HG03439 (cell line): ENCODE data around the gene SKIDA1.
A peak's percentile ranks its signal among the peaks of the same experiment; 100 is the strongest.

Source experiments
- ATAC-seq: cut with Tn5 transposase; IDR thresholded peaks from one replicate; pipeline ENCODE4 v1.9.1; 2021; ENCODE audit warnings: mild to moderate bottlenecking, moderate library complexity; ENCODE audit not compliant: unreplicated experiment

SKIDA1 gene

DNA sequence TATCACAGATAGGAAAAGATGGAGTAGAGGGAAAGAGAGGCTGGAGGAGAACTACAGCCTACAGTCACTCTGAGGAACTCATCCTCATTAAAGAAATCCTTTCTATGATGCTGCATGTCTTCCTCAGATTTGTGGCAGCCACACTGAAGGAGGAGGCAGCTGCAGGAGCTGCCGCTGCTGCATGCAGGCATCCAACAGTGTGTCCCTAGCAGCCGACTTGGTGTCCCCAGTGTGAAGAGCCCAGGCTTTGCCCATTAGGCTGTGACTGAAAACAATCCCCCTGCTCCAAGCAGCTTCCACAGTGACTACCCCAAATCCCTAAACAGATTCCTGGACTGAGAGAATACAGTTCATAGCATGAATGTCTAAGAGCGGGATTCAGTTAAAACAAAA lies 23.1 kb downstream of the SKIDA1 start:
- no peak for ATAC-seq

DNA sequence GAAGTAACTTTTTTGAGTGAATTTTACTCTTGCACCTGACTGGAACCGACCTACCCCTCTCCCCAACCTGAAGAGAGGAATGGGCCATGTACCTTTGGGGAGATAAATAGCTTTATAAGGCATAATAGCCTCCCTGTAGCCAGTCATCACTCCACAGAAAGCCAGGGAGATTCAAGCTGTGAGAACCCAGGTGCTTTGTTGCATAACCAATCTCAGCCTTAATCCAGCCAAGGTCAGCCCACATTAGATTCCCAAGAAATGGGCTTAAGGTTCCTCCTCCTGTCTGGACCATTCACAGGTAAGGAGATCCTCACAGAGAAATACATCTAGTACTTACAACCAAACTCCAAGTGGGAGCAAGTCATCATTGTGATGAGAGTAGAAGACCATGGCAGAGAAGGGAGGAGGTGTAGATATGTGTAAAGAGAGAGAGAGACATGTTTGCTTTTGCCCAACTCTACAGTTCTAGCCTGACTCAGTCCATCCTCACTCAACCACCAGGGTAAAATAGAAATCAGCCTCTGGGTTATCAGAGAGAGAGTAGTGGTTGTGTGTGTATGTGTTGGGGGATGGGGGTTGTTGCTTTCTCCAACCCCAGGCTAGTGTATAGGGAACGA lies 23.6 kb downstream of the SKIDA1 start:
- no peak for ATAC-seq

DNA sequence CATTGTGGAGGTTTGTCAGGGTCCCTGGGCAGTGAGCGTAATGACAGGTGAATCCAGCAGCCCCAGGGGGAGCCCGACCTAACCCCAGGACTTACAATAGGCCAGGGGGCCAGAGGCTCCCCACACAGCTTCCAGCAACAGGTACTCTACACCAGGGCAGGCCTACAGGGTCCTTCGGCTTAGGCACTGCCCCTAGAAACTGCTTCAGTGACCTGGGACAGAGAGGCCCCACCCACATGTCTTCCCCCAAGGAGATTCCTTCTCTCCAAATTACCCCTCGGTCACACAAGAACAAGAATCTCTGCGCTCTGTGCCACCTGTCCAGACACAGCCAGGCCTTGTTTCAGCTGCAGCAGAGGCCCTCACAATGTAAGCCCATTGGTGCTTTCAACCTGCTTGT lies 24.4 kb downstream of the SKIDA1 start:
- ATAC-seq = no peak

DNA sequence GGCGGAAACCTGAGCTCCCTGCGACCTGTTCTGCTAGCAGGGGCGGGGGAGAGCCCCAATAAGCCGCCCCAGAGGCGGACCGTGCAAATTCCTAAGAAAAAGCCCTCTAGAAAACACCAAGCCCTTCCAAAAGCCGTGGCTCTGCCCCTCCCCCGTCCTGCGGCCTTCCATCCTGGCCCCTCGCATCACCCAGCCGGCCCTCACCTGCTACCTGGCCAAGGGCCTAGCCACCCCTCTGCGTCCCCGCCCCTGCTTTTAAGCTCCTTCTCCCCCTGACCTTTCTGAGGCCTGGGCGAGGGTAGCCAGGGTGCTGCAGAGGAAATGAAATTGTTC lies 24.9 kb downstream of the SKIDA1 start:
- ATAC-seq = no peak

DNA sequence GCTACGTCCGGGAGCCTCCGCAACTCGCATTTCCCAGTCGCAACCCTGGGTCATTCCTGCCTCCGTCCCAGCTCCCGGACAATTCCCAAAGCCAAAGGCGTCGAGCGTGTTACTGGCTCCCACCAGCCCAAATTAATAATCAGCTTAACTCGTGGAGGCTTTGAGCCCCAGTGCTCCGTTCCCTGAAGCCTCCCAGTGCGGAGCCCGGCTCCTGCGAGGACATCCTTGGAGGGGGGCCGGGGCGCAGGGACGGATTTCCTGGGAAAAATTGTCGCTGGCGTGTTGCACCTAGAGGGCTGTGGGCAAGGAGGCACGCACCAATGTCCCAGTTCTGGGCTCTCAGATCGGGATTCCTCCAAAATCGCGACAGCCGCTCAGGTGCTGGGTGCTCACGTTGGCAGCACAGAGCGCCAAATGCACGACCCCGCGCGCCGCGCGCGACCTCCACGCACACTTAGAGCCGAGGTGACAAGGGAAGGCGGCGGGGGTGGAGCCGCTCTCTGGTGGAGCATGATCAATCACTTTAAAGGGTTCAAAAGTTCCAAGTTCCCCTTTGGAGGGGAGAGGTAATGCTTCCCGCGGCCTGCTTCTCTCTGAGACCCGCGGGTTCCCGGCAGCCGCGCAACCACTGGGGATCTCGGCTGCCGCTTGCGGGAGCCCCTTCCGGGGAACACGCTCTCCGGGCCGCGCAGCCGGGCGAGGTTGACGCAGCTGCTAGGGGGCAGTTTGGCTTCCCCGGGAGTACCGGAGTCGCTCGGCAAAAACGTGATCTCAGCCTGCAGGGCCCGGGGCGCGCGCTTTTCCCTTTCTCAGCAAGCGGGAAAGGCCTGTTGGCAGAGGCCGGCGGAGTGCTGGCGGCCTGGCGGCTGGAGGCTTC lies 25.5 kb downstream of the SKIDA1 start:
- no peak for ATAC-seq

DNA sequence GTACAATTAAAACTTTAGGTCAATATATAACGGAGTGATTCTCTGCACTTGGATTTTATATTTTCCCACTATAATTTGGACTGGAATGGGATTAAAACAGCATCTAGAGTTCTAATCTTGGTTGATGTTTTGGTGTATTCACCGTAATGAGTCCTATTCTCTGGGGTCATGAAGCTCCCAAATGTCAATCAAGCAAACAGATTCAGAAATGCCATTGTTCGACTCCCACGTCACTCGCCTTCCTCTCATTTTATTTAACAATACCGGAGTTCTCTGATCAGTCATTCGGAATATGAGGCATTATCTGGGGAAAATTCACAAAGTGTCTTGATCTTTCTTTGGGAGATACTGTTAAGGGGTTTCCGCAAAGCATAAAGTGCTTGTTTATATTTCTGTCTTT lies 26.5 kb downstream of the SKIDA1 start:
- no peak for ATAC-seq

DNA sequence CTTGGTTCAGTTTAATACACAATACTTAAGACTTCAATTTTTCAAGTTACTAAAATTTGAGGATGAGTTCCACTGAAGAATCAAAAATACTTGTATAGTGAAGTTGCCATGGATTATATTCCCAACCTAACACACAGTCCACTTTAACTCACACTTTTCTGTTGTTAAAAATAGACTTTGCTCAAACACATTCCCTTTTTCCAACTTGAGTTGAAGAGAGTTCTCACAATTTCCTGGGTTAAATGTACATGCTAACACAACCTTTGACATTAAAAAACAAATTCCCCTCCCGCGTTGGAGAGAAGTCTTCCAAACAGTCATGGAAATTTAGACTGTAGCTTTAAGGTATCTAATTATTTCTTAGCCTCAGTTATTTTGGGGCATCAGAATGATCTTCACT lies 27.1 kb downstream of the SKIDA1 start:
- no peak for ATAC-seq

DNA sequence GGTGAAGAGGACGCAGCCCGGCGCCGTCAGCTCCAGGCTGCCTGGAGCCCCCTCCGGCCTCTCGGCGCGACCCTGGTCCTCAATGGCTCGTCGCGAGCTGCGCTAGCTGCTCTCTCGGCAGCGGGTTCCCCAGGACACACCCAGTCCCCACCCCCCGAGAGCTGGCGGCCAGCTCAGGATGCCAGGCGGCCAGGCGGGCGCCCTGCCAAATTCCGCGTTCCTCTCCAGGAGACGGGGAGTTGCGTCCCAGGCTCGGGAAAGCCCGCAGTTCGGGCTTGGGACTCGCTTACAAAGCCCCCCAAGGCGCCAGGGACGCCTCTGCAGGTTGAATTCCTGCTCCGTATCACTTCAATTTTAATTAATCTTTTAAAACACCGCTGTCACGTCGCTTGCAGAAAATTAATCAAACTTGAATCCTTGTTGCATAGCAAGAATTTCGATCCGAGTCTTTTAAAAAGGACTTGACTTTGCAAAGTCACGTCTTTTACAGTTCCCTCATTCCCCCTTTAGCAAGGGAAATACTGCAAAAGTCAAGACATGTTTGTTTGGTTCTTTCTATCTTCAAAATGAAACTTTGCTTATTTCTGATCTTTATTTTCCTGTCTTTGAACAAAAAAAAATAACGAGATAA lies 28.2 kb downstream of the SKIDA1 start:
- ATAC-seq = no peak

DNA sequence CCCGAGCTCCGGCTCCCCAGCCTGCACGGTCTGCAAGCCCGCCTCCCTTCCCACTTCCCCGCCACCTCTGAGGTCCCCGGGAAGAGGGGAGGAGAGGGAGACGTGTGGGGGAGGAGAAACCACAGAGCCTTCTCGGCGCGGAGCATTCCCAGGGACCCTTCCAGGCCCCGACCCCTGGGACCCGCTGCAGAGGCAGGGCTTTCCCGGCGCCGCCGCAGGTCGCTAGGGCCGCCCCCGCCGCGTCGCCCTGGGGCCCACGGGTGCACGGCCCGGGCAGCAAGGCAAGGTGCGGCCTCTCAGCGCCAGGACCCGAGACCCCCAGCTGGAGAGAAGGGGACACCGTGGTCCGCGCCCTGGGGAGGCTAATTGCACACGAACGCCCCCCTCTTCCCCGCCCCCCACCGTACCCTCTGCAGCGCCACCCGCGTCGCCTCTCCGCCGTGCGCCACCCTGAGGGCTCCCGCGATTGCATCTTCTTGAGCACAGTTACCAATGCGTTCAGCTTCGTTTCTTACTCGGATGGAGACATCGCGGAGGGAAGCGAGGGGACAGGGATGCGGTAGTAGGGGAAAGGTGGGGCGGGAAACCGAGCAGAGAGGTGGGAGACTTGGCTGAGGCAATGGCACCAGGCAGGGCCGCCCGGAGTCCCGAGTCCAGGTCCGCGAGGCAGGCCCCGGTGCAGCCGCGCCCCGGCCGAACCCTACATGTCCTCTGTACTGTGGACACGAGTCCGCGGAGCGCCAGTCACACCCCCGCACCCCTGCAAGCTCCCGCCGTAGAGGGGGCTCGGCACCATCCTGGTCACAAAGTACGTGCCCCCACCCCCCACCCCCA lies 28.9 kb downstream of the SKIDA1 start:
- ATAC-seq = peak; percentile 45

DNA sequence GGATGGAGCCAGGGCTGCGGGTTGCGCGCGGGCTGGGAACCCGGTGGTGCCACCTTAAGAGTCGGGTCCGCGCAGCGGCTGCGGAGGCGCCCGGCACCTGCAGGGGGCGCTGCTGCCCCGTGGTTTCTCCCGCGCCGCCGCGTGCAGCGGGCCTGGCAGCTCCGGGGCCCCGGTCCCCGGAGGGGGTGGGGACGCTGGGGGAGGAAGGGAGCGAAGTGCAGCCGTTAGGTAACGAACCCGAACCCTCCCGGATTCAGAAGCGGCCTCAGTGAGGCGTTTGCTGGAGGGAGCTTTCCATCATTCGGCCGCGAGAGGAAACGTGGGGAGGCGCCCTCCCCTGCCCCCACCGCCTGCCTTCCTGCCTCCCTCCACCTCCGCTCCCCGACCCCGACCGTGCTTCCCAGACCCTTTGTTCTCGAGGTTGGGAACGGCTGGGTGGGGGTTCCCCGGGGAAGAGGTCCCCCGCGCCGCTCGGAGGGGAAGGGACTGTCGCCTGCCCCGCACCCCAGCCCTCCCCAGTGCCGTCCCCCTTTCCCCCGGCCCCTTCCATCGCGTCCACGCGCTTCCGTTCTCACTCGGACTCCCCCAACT lies 29.6 kb downstream of the SKIDA1 start:
- ATAC-seq = peak; percentile 80

DNA sequence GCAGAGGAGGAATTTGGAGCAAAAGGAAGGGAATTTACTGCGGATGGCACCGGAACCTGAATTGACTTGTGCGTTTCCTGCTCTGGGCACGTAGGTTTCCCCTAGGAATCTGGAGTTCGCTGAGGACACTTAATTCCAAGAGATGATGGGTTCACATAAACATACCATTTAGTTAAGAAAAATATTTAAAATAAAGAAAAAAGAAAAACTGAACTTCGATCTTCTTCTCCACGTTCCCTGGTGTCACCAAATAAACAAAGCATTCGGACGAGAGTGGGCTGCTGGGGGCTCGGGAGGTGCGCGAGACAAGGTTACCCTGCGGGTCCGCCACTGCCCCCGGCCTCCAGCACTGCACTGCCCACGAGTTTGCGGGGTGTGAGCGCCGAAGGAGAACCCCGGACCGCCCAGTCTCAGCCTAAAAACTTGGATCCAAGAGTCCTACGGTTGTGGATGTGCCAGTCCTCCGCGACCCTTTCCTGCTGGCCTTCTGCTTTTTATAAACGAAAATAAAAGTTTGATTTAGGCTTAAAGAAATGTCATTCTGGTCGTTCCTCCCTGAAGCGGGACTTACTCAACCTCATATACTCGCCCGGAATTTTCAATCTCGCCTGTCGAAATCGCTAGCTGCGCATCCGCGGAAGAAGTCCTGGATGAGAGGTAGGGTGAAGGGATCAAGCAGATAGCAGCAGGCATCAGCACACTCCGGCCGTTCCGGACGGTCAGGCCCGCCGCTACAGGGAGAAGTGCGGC lies 30.3 kb downstream of the SKIDA1 start:
- no peak for ATAC-seq

DNA sequence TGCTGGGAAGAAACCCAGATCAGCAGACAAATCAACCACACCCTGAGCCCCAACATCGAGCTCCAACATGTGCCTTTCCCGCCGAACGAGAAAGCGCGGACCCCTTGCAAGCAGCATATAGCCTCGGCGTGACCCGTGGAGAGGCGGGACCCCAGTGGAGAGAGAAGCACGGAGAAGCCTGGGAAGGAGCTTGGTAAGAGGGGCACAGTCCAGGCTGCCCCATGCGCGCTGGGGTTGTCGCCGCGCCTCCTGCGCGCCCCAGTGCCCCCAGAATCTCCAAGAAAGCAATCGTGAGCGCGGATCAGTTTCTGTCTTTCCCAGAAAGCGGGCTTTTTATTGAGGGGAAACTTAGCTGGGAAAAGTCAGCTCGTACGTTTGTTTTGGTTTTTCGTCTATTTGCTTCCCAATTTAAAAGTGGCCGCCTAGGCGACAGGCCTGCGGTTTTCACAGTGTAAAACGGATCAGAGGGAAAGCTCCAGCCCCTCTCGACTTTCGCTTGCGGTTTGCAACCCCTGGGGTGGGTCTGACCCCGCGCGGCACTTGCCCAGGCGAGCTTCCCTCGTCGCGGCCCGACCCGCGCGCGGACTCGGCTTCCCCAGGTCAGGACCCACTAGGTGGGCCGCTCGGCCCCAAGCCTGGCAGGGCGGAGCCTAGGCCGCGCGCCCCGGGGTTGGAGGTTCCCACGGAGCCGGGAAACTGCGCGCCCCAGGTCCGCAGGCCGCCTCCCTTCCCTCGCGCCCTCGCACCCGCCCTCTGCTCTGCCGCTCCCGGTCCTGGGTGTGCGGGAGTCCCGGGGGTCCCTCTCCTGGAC lies 31.1 kb downstream of the SKIDA1 start:
- no peak for ATAC-seq

DNA sequence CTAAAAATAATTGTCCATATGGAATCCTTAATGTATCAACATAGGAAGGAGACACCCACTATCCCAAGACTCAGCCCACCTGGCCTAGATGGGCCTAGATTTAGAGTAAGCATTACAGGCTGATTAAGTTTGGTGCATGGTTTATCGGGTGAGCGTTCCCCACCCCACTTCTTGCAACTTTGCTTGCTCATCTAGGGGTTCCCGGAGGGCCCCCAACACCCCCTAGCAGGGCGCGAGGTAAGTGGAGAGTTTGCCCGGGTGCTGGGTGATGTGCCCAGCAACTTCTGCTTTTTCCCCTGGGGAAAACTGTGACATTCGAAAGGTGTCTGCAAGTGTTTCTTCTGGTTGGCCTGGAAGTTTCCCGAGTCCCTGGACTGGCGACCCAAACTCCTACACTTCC lies 31.7 kb downstream of the SKIDA1 start:
- ATAC-seq = no peak

DNA sequence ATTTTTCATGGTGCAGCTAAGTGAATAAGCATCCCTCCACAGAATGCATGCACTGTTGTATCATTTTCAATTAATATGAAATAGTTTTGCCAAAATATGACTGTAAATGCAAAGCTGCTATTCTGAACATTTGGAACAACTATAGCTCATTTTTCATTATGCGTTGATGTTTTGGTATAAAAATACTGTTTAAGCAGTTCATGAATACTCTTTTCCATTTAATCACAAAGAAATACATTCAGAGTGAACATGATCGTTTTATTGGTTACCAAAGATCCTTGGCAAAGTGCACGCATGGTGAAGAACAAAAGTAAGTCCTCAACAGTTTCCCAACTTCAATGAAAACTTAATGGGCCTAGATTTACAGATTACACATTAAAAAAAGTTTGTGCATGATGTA lies 33.1 kb downstream of the SKIDA1 start:
- no peak for ATAC-seq

DNA sequence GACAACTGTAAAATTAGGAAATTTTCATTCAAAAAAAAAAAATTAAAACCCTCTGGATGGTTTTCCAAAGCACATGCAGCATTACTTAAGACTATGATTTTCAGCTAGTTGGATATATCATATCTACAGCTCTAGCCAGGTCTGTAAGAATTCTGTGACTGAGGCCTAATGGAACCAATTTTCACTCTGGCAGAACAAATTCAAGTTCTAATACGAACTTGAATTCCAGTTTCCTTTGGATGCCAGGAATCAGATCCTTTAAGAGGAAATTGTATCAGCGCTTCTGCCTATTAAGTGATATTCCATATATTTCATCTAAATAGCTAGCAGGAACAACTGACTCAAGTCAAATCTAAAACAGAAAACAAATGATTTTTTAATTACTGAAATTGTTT lies 34.8 kb downstream of the SKIDA1 start:
- no peak for ATAC-seq

DNA sequence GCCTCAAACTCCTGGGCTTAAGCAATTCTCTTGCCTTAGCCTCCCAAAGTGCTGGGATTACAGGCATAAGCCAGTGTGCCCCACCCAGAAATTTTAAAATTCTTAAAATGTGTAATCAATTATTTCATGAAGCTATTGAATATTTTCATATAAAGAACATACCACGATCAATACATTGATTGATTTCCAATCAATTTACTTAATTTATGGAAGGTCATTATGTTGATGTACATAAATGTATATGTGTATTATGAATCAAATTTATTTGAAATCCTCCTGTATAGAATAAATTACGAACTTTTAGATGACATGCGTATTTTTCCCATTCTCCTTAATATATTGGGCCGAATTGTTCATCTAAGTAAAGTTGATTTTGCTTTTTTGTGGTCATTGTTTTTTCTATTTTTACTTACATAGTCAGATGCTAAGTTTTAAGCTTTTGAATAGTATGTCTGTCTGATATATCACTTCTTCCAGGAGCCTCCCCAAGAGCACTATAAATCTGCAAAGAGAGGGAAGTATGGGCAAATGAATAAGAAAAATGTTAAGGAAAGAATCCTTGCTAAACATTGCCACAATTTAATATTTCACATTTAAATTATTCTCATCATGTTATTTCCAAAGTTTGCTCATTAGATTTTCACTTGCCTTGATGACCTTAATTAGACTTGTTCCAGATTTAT lies 35.3 kb downstream of the SKIDA1 start:
- no peak for ATAC-seq

DNA sequence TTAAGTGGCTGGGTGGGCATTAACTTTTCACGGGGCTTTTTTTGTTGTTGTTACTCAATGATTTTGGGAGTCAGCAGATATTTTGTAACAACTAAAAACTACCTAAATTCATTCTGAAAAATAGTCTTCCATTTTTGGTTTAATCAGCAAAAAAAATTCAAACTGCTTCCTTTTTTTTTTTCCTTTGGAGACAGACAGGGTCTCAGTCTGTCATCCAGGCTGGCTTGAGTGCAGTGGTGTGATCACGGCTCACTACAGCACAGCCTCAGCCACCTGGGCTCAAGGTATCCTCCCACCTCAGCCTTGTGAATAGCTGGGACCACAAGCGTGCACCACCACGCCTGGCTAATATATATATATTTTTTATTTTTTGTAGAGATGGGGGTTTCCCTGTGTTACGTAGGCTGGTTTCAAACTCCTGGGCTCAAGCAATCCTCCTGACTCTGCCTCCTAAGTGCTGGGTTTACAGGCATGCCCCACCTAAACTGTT lies 36.5 kb downstream of the SKIDA1 start:
- no peak for ATAC-seq

DNA sequence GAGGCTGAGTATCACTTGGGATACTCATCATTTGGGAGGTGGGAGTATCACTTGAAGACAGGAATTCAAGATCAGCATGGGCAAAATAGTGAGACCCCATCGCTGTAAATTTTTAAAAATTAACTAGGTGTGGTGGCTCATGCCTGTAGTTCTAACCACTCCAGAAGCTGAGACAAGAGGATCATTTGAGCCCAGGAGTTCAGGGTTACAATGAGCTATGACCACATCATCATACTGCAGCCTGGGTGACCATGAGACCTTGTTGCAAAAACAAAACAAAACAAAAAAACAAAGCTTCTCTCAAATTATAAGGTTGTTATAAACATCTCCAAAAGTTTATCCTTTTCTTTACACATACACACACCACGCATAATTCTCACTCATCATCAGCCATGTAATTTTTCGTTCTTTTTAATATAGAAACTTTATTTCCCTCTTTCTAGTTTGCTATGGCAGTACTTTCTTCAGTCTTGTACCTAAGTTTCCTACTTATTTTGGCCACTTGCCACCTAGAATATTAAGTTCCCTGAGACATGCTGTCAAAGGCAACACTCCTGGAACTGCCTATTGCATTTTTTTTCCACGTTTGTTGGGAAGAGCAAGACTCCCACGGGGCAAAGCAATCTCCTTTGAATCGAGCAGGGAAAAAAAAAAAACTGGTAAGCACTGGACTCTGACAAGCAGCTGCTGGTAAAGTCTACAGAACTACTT lies 37.1 kb downstream of the SKIDA1 start:
- ATAC-seq = no peak
